Small intestine (tissue), 7 donors: ENCODE measurements around the gene GART. TPM values are rescaled to one million over a fixed set of nuclear protein-coding genes. Genes with fewer than 3 reads are reported as not detected.
A peak's percentile ranks its signal among the peaks of the same experiment; 100 is the strongest.
"Not testable (repeated sequence)": the region's sequence is repeated elsewhere in the genome, so short reads cannot be mapped to it uniquely, and the experiment has no call there.

Experiments used
- DNase-seq, 2 donors: peaks; one replicate each; pipeline versions ENCODE4 v3.0.0 to v3.0.0-alpha.2; 2013
- FAIRE-seq: peaks from 2 replicates; lab custom pipeline; 2012; peaks lifted over from hg19 to GRCh38; lab: Jason Lieb, UNC
- H3K27ac ChIP-seq, 3 donors: one replicate each; pipeline ENCODE4 v1.5.1; 2013; ENCODE audit warnings: low read length in 2 of 3, mild to moderate bottlenecking in 2 of 3, control low read depth in 1 of 3, inconsistent platforms in 1 of 3, low read depth in 1 of 3, moderate library complexity in 1 of 3
- H3K27me3 ChIP-seq, 3 donors: one replicate each; pipeline ENCODE4 v1.6.1; 2013; ENCODE audit warnings: low read length in 3 of 3, inconsistent platforms in 1 of 3; ENCODE audit not compliant: control insufficient read depth in 3 of 3, insufficient read depth in 3 of 3
- H3K36me3 ChIP-seq, 3 donors: one replicate each; pipeline ENCODE4 v1.6.1; 2013; ENCODE audit warnings: low read length in 3 of 3, inconsistent platforms in 1 of 3, low read depth in 1 of 3, mild to moderate bottlenecking in 1 of 3, moderate library complexity in 1 of 3; ENCODE audit not compliant: control insufficient read depth in 3 of 3, insufficient read depth in 2 of 3
- H3K4me1 ChIP-seq, 3 donors: one replicate each; pipeline ENCODE4 v1.6.1; 2013; ENCODE audit warnings: low read length in 2 of 3, inconsistent platforms in 1 of 3, low read depth in 1 of 3, mild to moderate bottlenecking in 1 of 3, moderate library complexity in 1 of 3; ENCODE audit not compliant: control insufficient read depth in 3 of 3, insufficient read depth in 2 of 3
- H3K4me3 ChIP-seq, 3 donors: one replicate each; pipeline ENCODE4 v1.5.1; 2013; ENCODE audit warnings: low read length in 3 of 3, control low read depth in 1 of 3, inconsistent platforms in 1 of 3, low read depth in 1 of 3, mild to moderate bottlenecking in 1 of 3, moderate library complexity in 1 of 3
- H3K9me3 ChIP-seq, 2 donors: one replicate each; pipeline ENCODE4 v1.6.1; 2013; ENCODE audit warnings: low read depth in 1 of 2, low read length in 1 of 2; ENCODE audit not compliant: control insufficient read depth in 2 of 2, insufficient read depth in 1 of 2
- whole genome bisulfite sequencing, 3 donors: extraction: QIAGEN DNeasy Blood & Tissue Kit; methylation state at CpG; one replicate each; pipeline ENCODE4 v1.1.7; 2013; 5-methylcytosine and 5-hydroxymethylcytosine counted together
- polyA plus RNA-seq, 4 donors: library from polyadenylated mRNA; stranded (reverse) in 3 of 4; unstranded in 1 of 4; fragments of 200-250 nt in 3 of 4; fragments of 120-200 nt in 1 of 4; gene quantifications; one replicate each; pipeline versions ENCODE4 v1.2.1 to v1.2.3, GENCODE V29; 2013
- donor health status: healthy with polysubstance abuse.
- donor health status: control.
- donor health status: control.
- donor health status: Bipolar disorder and iron deficiency.
- donor health status: healthy.

Gene GART
- polyA plus RNA-seq, 4 donors = 21.9 to 54.8 (median 29.5) TPM

DNA sequence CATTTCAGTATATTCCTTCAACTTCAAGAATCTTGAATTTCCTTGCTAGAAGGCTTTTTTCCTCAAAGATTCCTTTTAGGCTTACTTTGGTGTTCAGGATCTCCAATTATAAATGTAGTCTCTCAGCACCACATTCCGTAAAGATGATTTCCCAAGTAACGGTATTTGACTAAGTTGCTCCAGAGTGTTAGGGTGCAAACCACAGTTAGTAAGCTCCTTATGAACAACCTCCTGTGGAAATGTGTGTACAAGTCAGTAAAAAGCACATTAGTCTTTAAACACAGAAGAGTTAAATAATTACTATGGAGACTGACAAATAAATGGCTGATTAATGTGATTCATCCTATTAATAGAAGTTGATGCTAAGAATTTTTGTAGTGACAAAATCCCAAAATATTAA is 36.3 kb upstream of the GART start:
- Histone ChIP-seq H3K27me3 (no peaks in the 10 kb centered on the region), H3K4me1 (peaks cover 0 to 3% (median 0%) of the 10 kb centered on the region in 3 donors), H3K36me3 (peaks cover 2 to 21% (median 5%) of the 10 kb centered on the region in 3 donors), H3K9me3 (no peaks in the 10 kb centered on the region), H3K4me3 (no peak overlapping the region), H3K27ac (no peak overlapping the region)
- no peak for FAIRE-seq
- no peak for DNase-seq
- 85 to 92% (median 86%) methylated on average over 2 of the region's 2 CpGs for WGBS, 3 donors

DNA sequence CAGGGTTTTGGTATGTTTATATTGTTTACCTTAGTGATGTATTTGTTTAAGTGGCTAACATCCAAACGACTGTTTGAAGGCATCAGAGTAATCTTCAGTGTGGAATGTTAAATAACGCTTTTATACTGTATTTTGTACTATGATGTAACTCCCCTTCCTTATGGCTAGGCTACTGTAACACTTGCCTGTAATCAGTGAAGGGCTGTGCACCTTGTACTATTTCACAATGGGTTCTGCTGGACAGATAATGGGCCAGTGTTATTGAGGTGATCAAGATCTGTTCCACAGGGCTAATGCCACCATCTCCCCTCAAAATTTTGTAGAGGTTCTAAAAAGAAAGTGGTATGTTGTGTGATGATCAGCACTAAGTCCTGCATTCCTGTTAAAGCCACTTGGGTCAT is 34.8 kb upstream of the GART start:
- H3K27me3 ChIP-seq, H3K4me1 ChIP-seq, H3K9me3 ChIP-seq, FAIRE-seq, H3K4me3 ChIP-seq, H3K27ac ChIP-seq: not testable (repeated sequence)
- 8 to 41% (median 11%) methylated on average over 2 of the region's 2 CpGs for WGBS, 3 donors
- peak; percentile 79 to 81 for DNase-seq
- peaks cover 5 to 20% (median 6%) of the 10 kb centered on the region in 3 donors for H3K36me3 ChIP-seq

DNA sequence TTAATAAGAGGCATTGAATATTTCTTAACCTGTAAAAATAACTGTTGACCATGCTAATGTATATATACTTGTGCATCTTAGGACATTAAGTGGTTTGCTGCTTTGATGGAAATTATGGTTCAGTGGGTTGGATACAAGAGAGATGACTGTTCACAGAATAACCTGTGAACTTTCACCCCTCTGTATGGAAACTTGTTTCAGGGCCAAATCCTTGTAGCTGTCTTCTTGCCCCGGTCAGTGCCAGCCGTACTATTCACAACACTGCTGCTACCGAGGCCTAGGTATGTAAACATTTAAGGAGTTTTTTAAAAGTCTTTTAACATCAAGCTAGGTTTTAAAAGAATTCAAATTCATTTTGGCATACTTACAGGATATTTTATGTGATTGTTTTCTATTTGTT is 30.4 kb upstream of the GART start:
- Histone ChIP-seq H3K27me3 (no peaks in the 10 kb centered on the region), H3K4me3 (no peak overlapping the region), H3K4me1 (peaks cover 0 to 3% (median 0%) of the 10 kb centered on the region in 3 donors), H3K9me3 (no peaks in the 10 kb centered on the region), H3K36me3 (peaks cover 11 to 26% (median 19%) of the 10 kb centered on the region in 3 donors), H3K27ac (no peak overlapping the region)
- FAIRE-seq (no peak), DNase-seq (peak in 1 of 2 donors; percentile 50)
- 19 to 36% (median 34%) methylated on average over 3 of the region's 3 CpGs for WGBS, 3 donors

DNA sequence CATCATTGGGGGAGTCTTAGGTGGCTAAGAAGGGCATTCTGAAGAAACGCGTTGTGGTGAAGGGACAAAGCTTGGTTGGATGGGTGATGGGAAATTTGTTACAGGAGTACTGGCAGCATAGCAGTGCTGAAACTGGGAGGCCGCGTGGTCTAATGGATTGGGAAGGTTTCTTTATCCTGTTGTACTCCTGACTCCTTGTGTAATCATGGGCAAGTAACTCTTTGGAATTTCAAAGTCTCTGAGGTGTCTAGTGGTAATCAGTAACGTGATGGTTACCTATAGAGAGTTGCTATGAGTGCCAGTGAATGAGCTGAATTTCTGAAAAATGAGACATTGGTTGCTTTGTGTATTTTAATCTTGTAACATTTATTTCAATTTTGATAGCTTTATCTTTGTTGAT is 28.1 kb upstream of the GART start:
- no peak for DNase-seq

DNA sequence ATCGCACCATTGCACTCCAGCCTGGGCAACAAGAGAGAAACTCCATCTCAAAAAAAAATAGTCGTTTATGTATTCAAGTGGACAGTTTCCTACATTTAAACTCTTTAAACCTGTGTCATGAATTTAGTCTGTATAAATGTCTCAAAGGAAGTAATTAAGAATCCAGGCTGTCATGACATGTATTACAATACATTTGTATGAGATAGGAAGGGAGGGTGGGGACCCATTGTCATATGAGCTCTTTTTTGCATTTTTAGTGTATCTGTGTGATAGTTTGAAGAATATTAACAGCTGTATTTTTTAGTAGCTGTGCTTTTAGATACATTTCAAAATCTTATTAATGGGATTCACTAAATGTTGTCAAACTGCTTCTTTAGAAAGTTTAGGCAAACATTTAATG is 26.5 kb upstream of the GART start:
- Histone ChIP-seq H3K4me1 (no peaks in the 10 kb centered on the region), H3K4me3 (no peak overlapping the region), H3K27ac (no peak overlapping the region), H3K9me3 (no peaks in the 10 kb centered on the region), H3K36me3 (peaks cover 9 to 19% (median 17%) of the 10 kb centered on the region in 3 donors), H3K27me3 (no peaks in the 10 kb centered on the region)
- DNase-seq = no peak
- no peak for FAIRE-seq
- 69 to 89% (median 81%) methylated on average over 2 of the region's 2 CpGs for WGBS, 3 donors

More for the DNA sequence above, 28.1 kb upstream of the GART start:
- WGBS, 3 donors = 88 to 93% (median 91%) methylated on average over 5 of the region's 5 CpGs
- no peaks in the 10 kb centered on the region for H3K4me1 ChIP-seq
- H3K36me3 ChIP-seq = peaks cover 9 to 21% (median 19%) of the 10 kb centered on the region in 3 donors
- H3K27me3 ChIP-seq = no peaks in the 10 kb centered on the region
- H3K9me3 ChIP-seq = no peaks in the 10 kb centered on the region
- no peak overlapping the region for H3K27ac ChIP-seq
- no peak overlapping the region for H3K4me3 ChIP-seq
- FAIRE-seq = no peak

DNA sequence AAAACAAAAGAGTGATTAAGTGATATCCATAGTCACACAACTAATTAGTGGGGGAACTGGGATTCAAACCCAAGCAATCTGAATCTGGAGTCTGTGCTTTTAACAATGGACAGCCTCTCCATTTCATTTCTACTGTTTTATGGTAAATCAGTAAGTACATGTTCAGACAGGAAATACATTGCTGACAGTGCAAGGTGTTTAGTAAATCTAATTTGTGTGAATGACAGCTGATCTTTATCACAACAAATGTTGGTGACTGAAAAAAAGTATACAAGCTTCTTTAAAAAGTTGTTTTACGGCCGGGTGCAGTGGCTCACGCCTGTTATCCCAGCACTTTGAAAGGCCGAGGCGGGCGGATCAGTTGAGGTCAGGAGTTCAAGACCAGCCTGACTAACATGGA is 26.0 kb upstream of the GART start:
- Histone ChIP-seq H3K27me3 (no peaks in the 10 kb centered on the region), H3K27ac (no peak overlapping the region), H3K4me1 (no peaks in the 10 kb centered on the region), H3K4me3 (no peak overlapping the region), H3K9me3 (no peaks in the 10 kb centered on the region), H3K36me3 (peaks cover 9 to 19% (median 17%) of the 10 kb centered on the region in 3 donors)
- 60 to 73% (median 71%) methylated on average over 6 of the region's 6 CpGs for WGBS, 3 donors
- DNase-seq (no peak), FAIRE-seq (no peak)

DNA sequence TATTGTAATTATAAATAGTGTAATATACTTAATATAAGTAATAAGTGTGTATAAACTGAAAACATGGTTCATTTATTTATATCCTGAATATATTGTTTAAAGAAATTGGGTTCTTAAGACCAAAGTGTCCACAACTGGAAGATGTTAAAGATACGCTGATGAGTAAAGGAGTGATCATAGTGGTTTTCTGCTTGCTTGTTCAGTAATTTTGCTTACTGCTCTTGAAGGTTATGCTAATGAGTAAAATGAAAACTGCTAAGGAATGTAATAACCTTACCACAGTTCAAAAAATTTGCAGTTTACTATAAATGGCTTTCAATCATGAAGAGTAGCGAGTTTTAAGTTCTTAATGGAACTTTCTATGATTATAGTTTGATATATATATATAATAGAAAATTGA is 24.6 kb upstream of the GART start:
- DNase-seq = no peak
- Histone ChIP-seq H3K36me3 (peaks cover 9 to 17% (median 16%) of the 10 kb centered on the region in 3 donors), H3K4me3 (no peak overlapping the region), H3K4me1 (no peaks in the 10 kb centered on the region), H3K9me3 (no peaks in the 10 kb centered on the region), H3K27ac (no peak overlapping the region), H3K27me3 (no peaks in the 10 kb centered on the region)
- 86 to 92% (median 86%) methylated on average over 2 of the region's 2 CpGs for WGBS, 3 donors
- no peak for FAIRE-seq

DNA sequence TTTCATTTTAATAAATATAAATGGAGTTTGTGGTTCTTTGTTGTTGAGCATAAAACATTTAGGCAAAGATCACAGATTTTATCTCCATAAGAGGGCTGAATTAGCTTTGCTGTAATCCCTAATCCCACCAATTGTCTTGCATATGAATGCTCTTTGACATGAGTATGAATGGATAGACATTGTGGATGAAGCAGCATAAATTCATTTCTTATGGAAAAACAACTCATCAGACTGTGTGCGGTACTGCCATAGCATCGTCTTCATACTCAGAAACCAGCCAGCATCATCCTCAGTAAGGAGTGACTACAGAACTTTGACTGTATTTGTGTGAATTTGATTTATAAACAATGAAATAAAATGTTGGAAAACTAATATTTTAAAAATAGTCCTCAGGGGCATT is 20.5 kb upstream of the GART start:
- DNase-seq (no peak), FAIRE-seq (no peak)
- WGBS, 3 donors = 95 to 100% (median 96%) methylated on average over 2 of the region's 2 CpGs
- Histone ChIP-seq H3K4me3 (no peak overlapping the region), H3K27ac (no peak overlapping the region), H3K27me3 (no peaks in the 10 kb centered on the region), H3K4me1 (no peaks in the 10 kb centered on the region), H3K9me3 (no peaks in the 10 kb centered on the region), H3K36me3 (peaks cover 9 to 20% (median 18%) of the 10 kb centered on the region in 3 donors)

DNA sequence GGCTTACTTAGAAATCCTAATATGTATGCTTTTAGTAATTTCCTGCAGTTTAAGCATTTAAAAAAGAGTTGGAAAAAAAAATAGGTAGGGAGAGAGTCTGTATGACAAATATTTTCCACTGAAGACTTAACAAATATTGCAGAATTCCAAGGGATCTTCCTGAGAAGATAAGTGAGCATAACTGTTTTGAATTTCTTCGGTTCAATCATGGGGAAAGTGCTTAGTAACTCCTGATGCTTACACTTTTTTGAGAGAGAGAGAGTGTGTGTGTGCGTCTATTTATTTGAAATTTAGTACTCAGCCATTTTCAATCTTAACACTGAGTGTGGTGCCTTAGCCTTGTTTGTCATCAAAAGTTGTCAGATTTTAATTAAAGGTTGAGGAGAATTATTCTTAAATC is 19.5 kb upstream of the GART start:
- H3K36me3 ChIP-seq = peaks cover 13 to 20% (median 18%) of the 10 kb centered on the region in 3 donors
- FAIRE-seq (no peak), DNase-seq (no peak)
- no peaks in the 10 kb centered on the region for H3K27me3 ChIP-seq
- no peak overlapping the region for H3K4me3 ChIP-seq
- H3K27ac ChIP-seq = no peak overlapping the region
- H3K4me1 ChIP-seq = no peaks in the 10 kb centered on the region
- 82 to 95% (median 91%) methylated on average over 2 of the region's 2 CpGs for WGBS, 3 donors
- no peaks in the 10 kb centered on the region for H3K9me3 ChIP-seq
